H1 (cell line): ENCODE data around the gene TLR4. TPM values are rescaled to one million over a fixed set of nuclear protein-coding genes. Genes with fewer than 3 reads are reported as not detected.

Source experiments
- CTCF ChIA-PET: fragments of 300-600 bp; sonication (Branson Sonifier 250); formaldehyde crosslinking; loops from one replicate; lab custom pipeline; 2021; ENCODE audit not compliant: partially characterized antibody; lab: Charles Lee
- POLR2A ChIA-PET: fragments of 300-600 bp; sonication (Branson Sonifier 250); formaldehyde crosslinking; loops from one replicate; lab custom pipeline; 2021; ENCODE audit warnings: inconsistent platforms; ENCODE audit not compliant: partially characterized antibody; lab: Charles Lee
- DNase-seq, 2 experiments: peaks; one replicate each; pipeline versions ENCODE4 v3.0.0 to v3.0.0-alpha.2; 2010 to 2022; ENCODE audit warnings: low spot score in 2 of 2, low read depth in 1 of 2, mixed read lengths in 1 of 2
- FAIRE-seq: peaks from 2 replicates; lab custom pipeline; 2011; peaks lifted over from hg19 to GRCh38; lab: Jason Lieb, UNC
- H2AFZ ChIP-seq: 2 replicates; pipeline ENCODE4 v1.8.1; 2012; ENCODE audit warnings: low read length, inconsistent platforms
- H2AK5ac ChIP-seq: 2 replicates; pipeline ENCODE4 v1.6.1; 2013; ENCODE audit warnings: low read depth, low read length
- H2BK120ac ChIP-seq: replicated peaks from 2 replicates; pipeline ENCODE3; 2013; ENCODE audit warnings: low read depth, low read length, inconsistent platforms
- H2BK12ac ChIP-seq: 2 replicates; pipeline ENCODE4 v1.6.1; 2013; ENCODE audit warnings: low read depth, low read length
- H2BK15ac ChIP-seq: 2 replicates; pipeline ENCODE4 v1.6.1; 2013; ENCODE audit warnings: low read length
- H2BK20ac ChIP-seq: 2 replicates; pipeline ENCODE4 v1.6.1; 2013; ENCODE audit warnings: low read length
- H2BK5ac ChIP-seq: 2 replicates; pipeline ENCODE4 v1.6.1; 2013; ENCODE audit warnings: low read depth, low read length
- H3K14ac ChIP-seq: 2 replicates; pipeline ENCODE4 v1.6.1; 2013; ENCODE audit warnings: inconsistent platforms; ENCODE audit not compliant: insufficient read length
- H3K18ac ChIP-seq: 2 replicates; pipeline ENCODE4 v1.6.1; 2013; ENCODE audit warnings: low read length; ENCODE audit errors: extremely low read depth
- H3K23ac ChIP-seq: 2 replicates; pipeline ENCODE4 v1.6.1; 2013; ENCODE audit warnings: inconsistent platforms; ENCODE audit not compliant: insufficient read length
- H3K23me2 ChIP-seq: 2 replicates; pipeline ENCODE4 v1.6.1; 2013; ENCODE audit warnings: low read depth, low read length
- H3K27ac ChIP-seq: 2 replicates; pipeline ENCODE4 v1.6.1; 2011; ENCODE audit warnings: low read depth, low read length, inconsistent platforms
- H3K27me3 ChIP-seq, 4 experiments: replicated peaks in 1 of 4; 1 replicate in 1 of 4; 2 replicates in 3 of 4; pipeline versions ENCODE4 v1.6.1 to v1.8.1; 2011 to 2013; ENCODE audit warnings: low read length in 3 of 4, mild to moderate bottlenecking in 3 of 4, inconsistent platforms in 2 of 4, mixed read lengths in 2 of 4, moderate library complexity in 1 of 4; ENCODE audit not compliant: control insufficient read depth in 3 of 4, insufficient read depth in 3 of 4; ENCODE audit errors: extremely low read depth in 1 of 4
- H3K36me3 ChIP-seq, 4 experiments: 2 replicates each; pipeline versions ENCODE4 v1.6.1 to v1.8.1; 2011 to 2013; ENCODE audit warnings: mild to moderate bottlenecking in 4 of 4, low read length in 3 of 4, moderate library complexity in 2 of 4, control low read depth in 1 of 4, inconsistent platforms in 1 of 4; ENCODE audit not compliant: insufficient read depth in 4 of 4, control insufficient read depth in 2 of 4
- H3K4ac ChIP-seq: replicated peaks from 2 replicates; pipeline ENCODE3; 2013; ENCODE audit warnings: low read length, low read depth, mixed read lengths, inconsistent platforms; ENCODE audit not compliant: insufficient read length
- H3K4me1 ChIP-seq, 4 experiments: replicated peaks in 1 of 4; 1 replicate in 1 of 4; 2 replicates in 3 of 4; pipeline versions ENCODE4 v1.6.1 to v1.8.1; 2011 to 2013; ENCODE audit warnings: low read length in 3 of 4, inconsistent platforms in 2 of 4, mixed read lengths in 1 of 4; ENCODE audit not compliant: insufficient read depth in 4 of 4, control insufficient read depth in 3 of 4
- H3K4me2 ChIP-seq, 2 experiments: 2 replicates each; pipeline versions ENCODE4 v1.6.1 to v1.8.1; 2011 to 2013; ENCODE audit warnings: low read depth in 2 of 2, low read length in 2 of 2, control low read depth in 1 of 2, inconsistent platforms in 1 of 2, mild to moderate bottlenecking in 1 of 2; ENCODE audit not compliant: insufficient read depth in 1 of 2
- H3K4me3 ChIP-seq, 4 experiments: fragments of 200-600, 300-600 bp in 1 of 4; sonication (generic), shearing (Covaris generic), sonication (Bioruptor Twin) in 1 of 4; 2 replicates each; pipeline versions ENCODE4 v1.5.1 to v1.8.1; 2011 to 2016; ENCODE audit warnings: low read length in 4 of 4, low read depth in 3 of 4, control low read depth in 2 of 4, inconsistent platforms in 2 of 4, mild to moderate bottlenecking in 2 of 4, mixed read lengths in 1 of 4, moderate library complexity in 1 of 4; ENCODE audit not compliant: insufficient read depth in 2 of 4; ENCODE audit errors: extremely low read depth in 1 of 4
- H3K56ac ChIP-seq: replicated peaks from 2 replicates; pipeline ENCODE3; 2013; ENCODE audit warnings: low read depth, mild to moderate bottlenecking, mixed read lengths, low read length, inconsistent platforms; ENCODE audit not compliant: insufficient read length
- H3K79me1 ChIP-seq: 2 replicates; pipeline ENCODE4 v1.6.1; 2013; ENCODE audit warnings: low read depth, low read length, control low read depth
- H3K79me2 ChIP-seq, 2 experiments: 2 replicates each; pipeline versions ENCODE4 v1.6.1 to v1.8.1; 2012 to 2013; ENCODE audit warnings: low read length in 2 of 2, mild to moderate bottlenecking in 2 of 2, inconsistent platforms in 1 of 2; ENCODE audit not compliant: insufficient read depth in 2 of 2, control insufficient read depth in 1 of 2
- H3K9ac ChIP-seq, 4 experiments: replicated peaks in 1 of 4; 1 replicate in 1 of 4; 2 replicates in 3 of 4; pipeline versions ENCODE4 v1.6.1 to v1.8.1; 2011 to 2013; ENCODE audit warnings: low read depth in 3 of 4, low read length in 3 of 4, control low read depth in 2 of 4, mild to moderate bottlenecking in 2 of 4, moderate library complexity in 2 of 4, inconsistent platforms in 1 of 4; ENCODE audit errors: extremely low read depth in 1 of 4
- H3K9me3 ChIP-seq, 2 experiments: 2 replicates each; pipeline versions ENCODE4 v1.6.1 to v1.8.1; 2012 to 2013; ENCODE audit warnings: mild to moderate bottlenecking in 2 of 2, moderate library complexity in 2 of 2, control low read depth in 1 of 2, inconsistent platforms in 1 of 2, low read depth in 1 of 2, low read length in 1 of 2, mixed read lengths in 1 of 2; ENCODE audit not compliant: insufficient read depth in 2 of 2
- H4K20me1 ChIP-seq, 2 experiments: replicated peaks in 1 of 2; 2 replicates each; pipeline versions ENCODE3 to v1.8.1; 2011 to 2013; ENCODE audit warnings: inconsistent platforms in 2 of 2, low read length in 2 of 2, mild to moderate bottlenecking in 1 of 2; ENCODE audit not compliant: insufficient read depth in 2 of 2, control insufficient read depth in 1 of 2
- H4K5ac ChIP-seq: 2 replicates; pipeline ENCODE4 v1.6.1; 2013; ENCODE audit warnings: low read length, low read depth, mixed read lengths, inconsistent platforms; ENCODE audit not compliant: insufficient read length
- H4K8ac ChIP-seq: 2 replicates; pipeline ENCODE4 v1.8.0; 2013; ENCODE audit warnings: mild to moderate bottlenecking, moderate library complexity, low read length, inconsistent platforms; ENCODE audit not compliant: insufficient read depth; ENCODE audit errors: extremely low read depth
- H4K91ac ChIP-seq: replicated peaks from 2 replicates; pipeline ENCODE3; 2013; ENCODE audit warnings: low read length, mixed read lengths, inconsistent platforms; ENCODE audit not compliant: insufficient read length
- BACH1 ChIP-seq: IDR thresholded peaks from 2 replicates; pipeline ENCODE4 v1.6.1; 2012; ENCODE audit warnings: low read length, improper control_type of control experiment
- TEAD4 ChIP-seq: IDR thresholded peaks from 2 replicates; pipeline ENCODE4 v1.6.1; 2012; ENCODE audit warnings: low read depth, low read length, inconsistent platforms, mixed read lengths
- WGBS, 2 experiments: shearing (Covaris generic) in 1 of 2; methylation state at CpG; one replicate each; pipeline versions ENCODE4 v1.1.6 to v1.1.7; 2013 to 2015; ENCODE audit warnings: low lambda C conversion rate in 2 of 2, mixed read lengths in 2 of 2, inconsistent platforms in 1 of 2, low coverage in 1 of 2, missing lambda C conversion rate in 1 of 2; ENCODE audit not compliant: insufficient replicate concordance in 2 of 2, insufficient coverage in 1 of 2, insufficient read length in 1 of 2; ENCODE audit errors: extremely low coverage in 1 of 2, missing lambda C conversion rate in 1 of 2; 5-methylcytosine and 5-hydroxymethylcytosine counted together
- polyA plus RNA-seq, 7 experiments: library from polyadenylated mRNA; depleted of rRNA in 3 of 7; stranded (reverse) in 5 of 7; unstranded in 2 of 7; fragments of >200 nt in 5 of 7; fragments of 200-250 nt in 2 of 7; gene quantifications; 1 replicate in 5 of 7; 2 replicates in 1 of 7; 4 replicates in 1 of 7; pipeline versions ENCODE4 v1.2.1 to v1.2.3, GENCODE V29; 2011 to 2013; ENCODE audit warnings: missing spikeins in 2 of 7, mixed read lengths in 2 of 7
- total RNA-seq: library from RNA; stranded (reverse); fragmentation: NEBNext Ultra II Directional; extraction: Animal tissue kit (Norgen Biotek cat#: 25700); gene quantifications from 2 replicates; pipeline ENCODE4 v1.2.1, GENCODE V29; 2021

Gene TLR4
- total and polyA plus RNA-seq, 2 of the 8 experiments (the other 6 are each of a cell fraction or from before 2014, with no cell fraction given) = 0.02 to 0.17 TPM

DNA sequence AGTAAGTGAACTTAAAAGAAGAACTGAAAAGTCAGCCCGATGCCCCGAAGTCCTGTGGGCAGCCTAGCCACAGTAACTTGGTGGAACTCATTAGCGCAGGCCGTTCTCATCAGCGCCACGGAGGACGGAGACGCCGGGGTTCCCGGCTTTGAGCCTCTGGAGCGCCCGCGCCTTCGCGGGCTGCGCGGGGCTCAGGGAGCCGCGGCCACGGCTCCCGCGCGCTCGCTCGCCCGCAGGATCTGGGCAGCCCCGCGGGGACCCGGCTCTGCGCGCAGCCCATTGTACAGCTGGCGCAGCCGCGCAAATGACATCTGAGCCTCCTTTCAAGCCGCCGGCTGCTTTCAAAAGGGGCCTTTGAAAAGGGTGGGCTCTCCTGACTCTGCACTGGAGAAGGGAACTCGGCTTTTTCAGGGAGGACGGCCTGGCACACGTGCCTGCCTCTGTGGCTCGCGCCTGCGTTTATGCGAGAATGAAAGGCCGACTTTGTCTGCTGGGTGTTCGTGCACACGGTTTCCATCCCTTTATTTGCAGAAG, 40.7 kb downstream of the TLR4 start:
- Histone ChIP-seq H3K27me3 (peaks cover 0 to 8% (median 4%) of the 10 kb centered on the region in 4 experiments; a peak in 4 of 7 replicates), H3K23ac (no peak overlapping the region)
- DNase-seq = no peak
- TF ChIP-seq TEAD4 = no peak
- TF ChIP-seq BACH1 = peak; percentile 32; the same call in 1 of the 2 replicates

More for the DNA sequence above, 40.7 kb downstream of the TLR4 start:
- H2BK20ac ChIP-seq = no peak overlapping the region
- H2BK12ac ChIP-seq = no peak overlapping the region
- no peaks in the 10 kb centered on the region for H3K79me1 ChIP-seq
- H2BK15ac ChIP-seq = no peak overlapping the region
- H4K20me1 ChIP-seq = no peaks in the 10 kb centered on the region
- H3K4me1 ChIP-seq = peaks cover 0 to 3% (median 0%) of the 10 kb centered on the region in 4 experiments; a peak in 2 of 7 replicates
- no peak overlapping the region for H2AK5ac ChIP-seq
- WGBS, 2 experiments = 24% methylated on average over 45 of the region's 46 CpGs; no CpG with 5 or more reads in 1 of the 2 experiments
- ChIA-PET CTCF (interaction anchor here (1.2 kb wide), 1 partner anchor 103 kb away, joined by 4 read pairs; no protein-coding TSS in a partner anchor), POLR2A (no interaction called here)
- H3K9me3 ChIP-seq = no peaks in the 10 kb centered on the region
- H3K18ac ChIP-seq = no peak overlapping the region
- no peaks in the 10 kb centered on the region for H3K79me2 ChIP-seq
- H3K9ac ChIP-seq = no peak overlapping the region; a peak in 1 of 7 replicates
- H4K8ac ChIP-seq = no peak overlapping the region
- H3K4me2 ChIP-seq = peak overlapping the region; percentile 59 to 74
- H3K36me3 ChIP-seq = no peaks in the 10 kb centered on the region
- no peaks in the 10 kb centered on the region for H3K23me2 ChIP-seq
- H3K14ac ChIP-seq = no peak overlapping the region
- no peak overlapping the region for H2BK120ac ChIP-seq
- no peak overlapping the region for H4K5ac ChIP-seq
- no peak overlapping the region for H3K56ac ChIP-seq
- FAIRE-seq = no peak
- no peak overlapping the region for H3K27ac ChIP-seq
- H3K4me3 ChIP-seq = peak overlapping the region; percentile 11 to 50 (median 18); a peak in 5 of 8 replicates
- H3K4ac ChIP-seq = no peak overlapping the region
- peak overlapping the region; percentile 90 for H2AFZ ChIP-seq
- H2BK5ac ChIP-seq = no peak overlapping the region
- no peak overlapping the region for H4K91ac ChIP-seq
